SK-N-MC (cell line): Measurements from ENCODE around the gene PSMG4.

Source experiments
- DNase-seq: peaks from one replicate; pipeline ENCODE4 v3.0.0-alpha.2; 2011; ENCODE audit warnings: low read depth, low spot score
- H3K27ac ChIP-seq: fragments of 200-600 bp; sonication (generic); 2 replicates; pipeline ENCODE4 v1.5.1; 2016; ENCODE audit warnings: mixed run types
- H3K36me3 ChIP-seq: fragments of 200-600 bp; sonication (generic); 2 replicates; pipeline ENCODE4 v1.6.1; 2017; ENCODE audit warnings: antibody characterized with exemption, low read length, mixed read lengths; ENCODE audit not compliant: insufficient read depth
- H3K4me3 ChIP-seq: fragments of 200-600 bp; sonication (generic); 2 replicates; pipeline ENCODE4 v1.5.1; 2016
- H3K9ac ChIP-seq: fragments of 200-600 bp; sonication (generic); 2 replicates; pipeline ENCODE4 v1.8.0; 2017; ENCODE audit warnings: mixed run types, mixed read lengths; ENCODE audit not compliant: insufficient read length
- H3K9me3 ChIP-seq: fragments of 200-600 bp; sonication (generic); 2 replicates; pipeline ENCODE4 v1.6.1; 2017; ENCODE audit warnings: low read depth, mild to moderate bottlenecking, antibody characterized with exemption, low read length, moderate library complexity, mixed read lengths
- EZH2 ChIP-seq: fragments of 200-600 bp; sonication (generic); IDR thresholded peaks from one replicate; pipeline ENCODE4 v1.6.1; 2017; ENCODE audit warnings: antibody characterized with exemption
- FOXP2 ChIP-seq: optimal IDR thresholded peaks from 2 replicates; pipeline ENCODE3; 2011; ENCODE audit warnings: mild to moderate bottlenecking, moderate library complexity; ENCODE audit not compliant: insufficient read depth; ENCODE audit errors: extremely low read length, control extremely low read depth
- POLR2AphosphoS5 ChIP-seq: IDR thresholded peaks from 2 replicates; pipeline ENCODE4 v1.6.1; 2012; ENCODE audit warnings: mild to moderate bottlenecking, low read depth, low read length, borderline replicate concordance

PSMG4 gene

DNA sequence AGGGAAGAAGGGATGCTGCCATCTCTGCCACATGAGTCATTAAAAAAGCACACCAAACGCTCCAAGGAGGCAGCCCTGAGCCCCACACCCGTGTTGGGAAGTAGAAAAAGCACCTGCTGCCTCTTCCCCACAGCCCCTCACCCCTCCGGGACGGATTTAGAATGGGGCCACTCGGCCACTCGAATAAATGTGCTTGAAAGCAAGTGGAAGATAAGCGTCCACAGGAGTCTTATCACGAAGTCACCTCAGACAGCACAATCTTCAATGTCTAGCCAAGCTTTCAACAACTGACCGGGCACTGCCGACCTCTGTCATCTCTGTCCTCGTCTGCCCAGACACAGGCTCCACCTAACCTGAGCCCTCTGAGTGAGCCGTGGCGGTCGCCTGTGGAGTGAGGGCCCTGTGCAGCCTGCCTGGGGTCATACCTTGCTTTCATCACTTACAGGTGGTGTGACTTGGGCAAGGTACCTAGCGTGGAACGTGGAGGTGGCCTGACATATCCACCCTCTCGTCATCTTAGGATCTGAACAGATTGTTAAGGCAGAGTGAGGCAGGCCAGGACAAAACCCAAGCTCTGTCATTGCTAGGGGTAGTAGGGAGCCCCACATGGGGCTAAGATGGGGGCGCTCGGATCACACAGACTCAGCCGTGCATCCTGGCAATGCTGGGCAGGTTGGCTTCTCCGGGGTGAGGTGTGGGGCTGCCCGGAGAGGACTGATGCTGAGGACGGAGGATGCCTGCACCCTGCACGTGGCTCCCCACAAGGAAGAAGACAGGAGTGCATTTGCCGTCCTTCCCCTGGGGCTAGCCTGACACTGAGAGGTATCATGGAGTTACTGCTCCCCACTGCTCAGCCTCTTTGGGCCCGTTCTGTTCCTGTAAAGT lies 34.8 kb downstream of the PSMG4 start:
- TF ChIP-seq POLR2AphosphoS5 = no peak
- TF ChIP-seq FOXP2 = no peak
- TF ChIP-seq EZH2 = no peak
- Histone ChIP-seq H3K9ac (no peak overlapping the region), H3K36me3 (no peaks in the 10 kb centered on the region), H3K9me3 (no peaks in the 10 kb centered on the region), H3K4me3 (no peak overlapping the region), H3K27ac (no peak overlapping the region)
- no peak for DNase-seq

DNA sequence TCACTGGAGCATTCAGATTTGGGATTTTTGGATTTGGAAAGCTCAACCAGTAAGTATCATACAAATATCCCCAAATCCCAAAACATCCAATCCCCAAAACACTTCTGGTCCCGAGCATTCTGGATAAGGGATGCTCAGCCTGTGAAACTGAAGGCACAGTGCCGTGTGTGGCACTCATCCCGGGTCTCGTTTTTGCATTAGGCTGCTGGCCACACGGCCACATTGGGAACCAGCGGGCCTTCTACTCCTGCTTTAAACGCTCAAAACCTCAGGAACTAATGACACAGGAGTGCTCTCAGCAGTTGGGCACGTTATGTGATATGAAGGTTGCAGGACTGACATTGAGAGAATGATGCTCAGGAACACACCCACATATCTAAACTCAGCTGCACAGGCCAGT lies 35.6 kb downstream of the PSMG4 start:
- Histone ChIP-seq H3K9ac (no peak overlapping the region), H3K4me3 (no peak overlapping the region), H3K36me3 (no peaks in the 10 kb centered on the region), H3K9me3 (no peaks in the 10 kb centered on the region), H3K27ac (no peak overlapping the region)
- TF ChIP-seq FOXP2 = no peak
- no peak for TF ChIP-seq POLR2AphosphoS5
- no peak for TF ChIP-seq EZH2
- DNase-seq = no peak

DNA sequence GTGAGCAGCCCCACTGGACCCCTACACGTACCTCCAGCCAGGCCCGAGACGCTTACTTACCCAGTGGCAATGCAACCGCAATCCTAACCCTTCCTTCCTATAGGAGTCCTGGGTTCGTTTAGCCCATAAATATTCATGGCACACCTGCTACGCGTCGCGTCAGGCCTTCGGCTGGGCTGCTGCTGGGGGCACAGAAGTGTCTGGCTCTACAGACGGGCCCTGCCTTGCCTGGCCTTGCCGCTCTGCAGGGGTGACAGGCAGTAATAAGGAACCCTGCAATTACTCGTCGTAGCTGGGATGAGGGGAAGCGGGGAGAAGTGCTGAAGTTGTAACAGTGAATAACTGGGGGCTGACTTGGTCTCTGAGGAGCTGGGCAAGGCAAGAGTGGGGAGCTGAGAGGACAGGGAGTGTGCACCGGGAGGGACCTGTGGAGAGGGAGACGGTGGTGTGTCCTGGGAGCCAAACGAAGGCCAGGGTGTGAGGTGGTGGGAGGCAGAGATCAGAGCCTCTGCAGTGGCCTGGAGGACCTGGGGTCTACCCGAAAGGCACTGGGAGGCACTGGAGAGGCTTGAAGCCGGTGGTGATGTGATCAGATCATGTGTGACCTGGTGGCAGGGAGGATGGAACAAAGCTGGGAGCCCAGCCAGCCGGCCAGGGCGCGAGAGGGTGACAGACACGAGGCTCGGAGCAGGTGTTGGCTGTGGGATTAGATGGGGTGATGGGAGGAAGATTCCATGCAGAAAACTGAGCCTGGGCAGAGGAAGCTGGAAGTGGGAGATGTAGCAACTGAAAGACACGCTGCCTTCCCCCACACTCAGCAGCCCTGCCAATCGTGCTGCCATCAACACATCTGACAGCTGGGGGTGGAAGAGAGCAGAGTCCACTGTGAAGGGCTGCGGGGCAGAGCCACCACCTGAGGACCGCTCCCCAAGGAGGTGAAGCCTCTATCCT lies 36.4 kb downstream of the PSMG4 start:
- H3K36me3 ChIP-seq = no peaks in the 10 kb centered on the region
- TF ChIP-seq POLR2AphosphoS5 = no peak
- no peak for TF ChIP-seq FOXP2
- TF ChIP-seq EZH2 = no peak
- no peak overlapping the region for H3K4me3 ChIP-seq
- no peak overlapping the region for H3K9ac ChIP-seq
- DNase-seq = no peak
- no peak overlapping the region for H3K27ac ChIP-seq
- no peaks in the 10 kb centered on the region for H3K9me3 ChIP-seq

DNA sequence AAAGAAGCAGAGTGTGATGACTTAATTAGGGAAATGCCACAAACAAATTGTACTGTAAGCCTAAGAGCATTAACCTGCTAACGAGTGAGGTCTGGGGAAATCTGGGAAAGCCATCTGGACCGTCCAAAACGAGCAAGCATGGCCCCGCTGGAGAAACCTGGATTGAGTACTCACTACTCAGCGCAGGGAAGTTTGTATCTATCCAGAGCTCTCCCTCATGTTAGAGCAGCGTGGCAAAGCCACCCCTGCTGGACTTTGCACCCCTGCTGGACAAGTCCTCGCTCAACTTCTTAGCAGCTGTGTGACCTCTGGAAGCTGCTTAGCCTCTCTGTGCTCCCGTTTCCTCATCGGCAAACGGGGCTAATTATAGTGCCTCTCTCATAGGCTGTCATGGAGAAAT lies 37.3 kb downstream of the PSMG4 start:
- no peak overlapping the region for H3K9ac ChIP-seq
- no peak for DNase-seq
- TF ChIP-seq FOXP2 = no peak
- TF ChIP-seq EZH2 = no peak
- no peak for TF ChIP-seq POLR2AphosphoS5
- no peaks in the 10 kb centered on the region for H3K36me3 ChIP-seq
- H3K27ac ChIP-seq = no peak overlapping the region
- no peak overlapping the region for H3K4me3 ChIP-seq
- H3K9me3 ChIP-seq = no peaks in the 10 kb centered on the region

DNA sequence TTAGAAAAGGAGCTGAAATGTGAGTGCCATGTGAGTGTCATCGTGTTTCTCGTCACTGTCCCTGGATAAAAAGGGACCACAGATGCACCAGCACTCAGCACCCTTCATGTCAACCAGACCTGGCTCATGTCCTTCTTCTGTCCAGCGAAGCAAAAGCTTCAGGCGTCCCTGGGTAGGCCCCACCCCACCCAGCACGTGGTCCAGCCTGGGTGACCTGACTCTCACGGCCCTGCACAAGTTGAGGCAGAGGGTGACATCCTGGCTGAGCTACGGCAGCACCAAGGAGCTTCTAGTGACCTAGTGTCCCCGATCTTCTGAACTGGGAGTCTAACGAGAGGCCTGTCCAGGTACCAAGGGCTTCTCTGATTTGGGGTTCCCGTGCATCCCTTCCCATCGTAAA lies 37.8 kb downstream of the PSMG4 start:
- no peak overlapping the region for H3K27ac ChIP-seq
- DNase-seq = no peak
- H3K4me3 ChIP-seq = no peak overlapping the region
- TF ChIP-seq FOXP2 = no peak
- no peak for TF ChIP-seq POLR2AphosphoS5
- TF ChIP-seq EZH2 = no peak
- no peaks in the 10 kb centered on the region for H3K36me3 ChIP-seq
- no peak overlapping the region for H3K9ac ChIP-seq
- no peaks in the 10 kb centered on the region for H3K9me3 ChIP-seq

DNA sequence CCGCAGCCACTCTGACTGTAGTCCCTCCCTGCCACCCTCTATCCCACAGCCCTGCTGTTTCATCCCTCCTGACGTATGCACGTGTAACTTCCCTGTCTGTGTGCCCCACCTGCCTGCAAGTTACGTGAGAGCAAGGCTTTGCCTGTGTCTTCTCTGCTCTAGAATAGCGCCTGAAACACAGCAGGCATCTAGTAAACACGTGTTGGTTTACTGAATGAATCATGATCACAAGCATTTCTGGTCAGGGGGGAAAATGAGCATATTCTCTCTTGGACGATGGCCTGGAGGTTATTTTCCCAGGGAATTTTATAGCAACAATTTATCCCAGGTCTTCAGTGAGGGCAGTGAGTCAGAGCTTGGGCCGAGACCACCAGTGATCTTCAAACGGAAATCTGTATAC lies 38.3 kb downstream of the PSMG4 start:
- H3K27ac ChIP-seq = no peak overlapping the region
- H3K4me3 ChIP-seq = no peak overlapping the region
- H3K36me3 ChIP-seq = no peaks in the 10 kb centered on the region
- TF ChIP-seq EZH2 = no peak
- no peak for TF ChIP-seq FOXP2
- TF ChIP-seq POLR2AphosphoS5 = no peak
- DNase-seq = no peak
- H3K9ac ChIP-seq = no peak overlapping the region
- no peaks in the 10 kb centered on the region for H3K9me3 ChIP-seq

DNA sequence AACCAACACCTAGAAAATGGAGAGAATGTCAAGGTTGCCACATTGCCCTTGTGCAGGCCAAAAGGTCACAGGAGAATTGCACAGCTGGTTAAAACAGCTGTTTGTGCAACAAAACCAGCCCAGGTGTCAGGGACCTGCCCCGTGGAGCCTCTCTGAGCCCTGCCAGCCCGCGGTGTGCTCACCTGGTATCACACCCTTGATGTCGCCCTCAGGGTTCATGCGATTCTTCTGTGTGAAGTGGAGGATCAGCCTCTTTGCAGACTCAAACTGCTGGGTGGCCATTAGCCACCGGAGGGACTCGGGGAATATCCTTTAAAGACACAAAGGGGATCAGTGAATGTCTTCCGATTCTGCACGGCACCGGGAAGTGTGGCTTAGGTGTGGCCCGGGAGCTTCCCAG lies 39.2 kb downstream of the PSMG4 start:
- no peak overlapping the region for H3K27ac ChIP-seq
- no peaks in the 10 kb centered on the region for H3K36me3 ChIP-seq
- DNase-seq = no peak
- TF ChIP-seq POLR2AphosphoS5 (no peak), FOXP2 (no peak), EZH2 (no peak)
- H3K9me3 ChIP-seq = no peaks in the 10 kb centered on the region
- H3K4me3 ChIP-seq = no peak overlapping the region
- H3K9ac ChIP-seq = no peak overlapping the region

DNA sequence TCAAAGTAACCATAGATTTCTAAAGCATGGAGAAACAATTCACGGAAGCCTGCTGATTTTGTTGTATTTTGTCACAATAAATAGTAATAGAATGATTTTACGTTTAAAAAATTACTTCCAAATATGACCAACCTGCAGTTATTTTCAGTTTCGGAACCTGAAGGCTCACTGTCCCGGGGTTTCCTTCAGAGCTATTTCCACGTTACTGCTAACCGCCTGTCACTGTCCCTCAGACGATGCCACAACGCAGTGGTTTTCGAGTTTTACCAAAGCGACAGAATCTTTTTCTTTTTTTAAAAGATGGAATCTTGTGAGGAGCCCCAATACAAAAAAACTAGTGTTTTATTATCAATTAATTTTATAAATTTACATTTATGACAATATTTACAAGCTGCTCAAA lies 40.5 kb downstream of the PSMG4 start:
- H3K36me3 ChIP-seq = no peaks in the 10 kb centered on the region
- TF ChIP-seq FOXP2 (no peak), POLR2AphosphoS5 (no peak), EZH2 (no peak)
- no peak overlapping the region for H3K27ac ChIP-seq
- no peak for DNase-seq
- no peak overlapping the region for H3K9ac ChIP-seq
- H3K4me3 ChIP-seq = no peak overlapping the region
- no peaks in the 10 kb centered on the region for H3K9me3 ChIP-seq
